HG03457 (cell line): ENCODE measurements around the gene TXNDC9.
"Not testable (repeated sequence)": the region's sequence is repeated elsewhere in the genome, so short reads cannot be mapped to it uniquely, and the experiment has no call there.

Source experiments
- ATAC-seq: cut with Tn5 transposase; IDR thresholded peaks from one replicate; pipeline ENCODE4 v1.9.1; 2021; ENCODE audit warnings: moderate number of reproducible peaks; ENCODE audit not compliant: unreplicated experiment

TXNDC9 gene

DNA sequence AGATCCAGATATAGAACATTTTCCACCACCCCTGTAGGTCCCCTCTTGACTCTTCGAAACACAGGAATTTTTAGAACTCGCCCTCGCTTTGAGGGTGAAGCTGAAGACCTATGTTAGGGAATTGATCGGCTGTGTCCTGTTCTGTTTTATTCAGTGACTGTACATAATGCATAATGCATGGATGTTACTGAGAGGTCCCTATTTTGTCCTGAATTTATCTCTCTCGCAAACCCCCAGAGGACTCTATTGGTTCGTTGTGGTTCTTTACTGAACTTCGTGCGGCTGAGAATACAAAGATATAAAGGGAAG is 625 bp upstream of the TXNDC9 start:
- peak; percentile 4 for ATAC-seq

DNA sequence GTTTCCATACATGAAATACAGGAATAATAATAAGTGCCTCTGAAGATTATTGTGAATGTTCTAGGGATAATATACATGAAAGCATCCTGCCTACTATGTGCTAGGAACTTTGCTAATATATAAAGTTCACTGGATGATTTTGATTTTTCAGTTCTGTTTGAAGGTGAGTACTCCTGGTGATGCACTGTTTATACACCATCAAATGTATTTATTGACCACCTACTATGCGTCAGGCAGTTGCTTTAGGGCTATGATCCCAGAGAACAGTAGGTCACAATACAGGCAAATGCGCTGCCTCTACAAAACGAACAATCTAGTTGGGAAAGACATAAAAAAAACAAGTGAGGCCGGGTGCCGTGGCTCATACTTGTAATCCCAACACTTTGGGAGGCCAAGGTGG is 10.7 kb downstream of the TXNDC9 start:
- no peak for ATAC-seq

DNA sequence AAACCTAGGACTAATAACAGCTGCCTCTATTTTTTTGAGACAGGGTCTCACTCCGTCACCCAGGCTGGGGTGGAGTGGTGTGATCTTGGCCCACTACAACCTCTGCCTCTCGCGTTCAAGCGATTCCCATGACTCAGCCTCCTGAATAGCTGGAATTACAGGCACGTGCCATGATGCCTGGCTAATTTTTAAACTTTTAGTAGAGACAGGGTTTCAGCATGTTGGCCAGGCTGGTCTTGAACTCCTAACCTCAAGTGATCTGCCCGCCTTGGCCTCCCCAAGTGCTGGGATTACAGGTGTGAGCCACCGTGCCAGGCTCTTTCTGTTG is 18.3 kb downstream of the TXNDC9 start:
- ATAC-seq, result not testable (repeated sequence)

DNA sequence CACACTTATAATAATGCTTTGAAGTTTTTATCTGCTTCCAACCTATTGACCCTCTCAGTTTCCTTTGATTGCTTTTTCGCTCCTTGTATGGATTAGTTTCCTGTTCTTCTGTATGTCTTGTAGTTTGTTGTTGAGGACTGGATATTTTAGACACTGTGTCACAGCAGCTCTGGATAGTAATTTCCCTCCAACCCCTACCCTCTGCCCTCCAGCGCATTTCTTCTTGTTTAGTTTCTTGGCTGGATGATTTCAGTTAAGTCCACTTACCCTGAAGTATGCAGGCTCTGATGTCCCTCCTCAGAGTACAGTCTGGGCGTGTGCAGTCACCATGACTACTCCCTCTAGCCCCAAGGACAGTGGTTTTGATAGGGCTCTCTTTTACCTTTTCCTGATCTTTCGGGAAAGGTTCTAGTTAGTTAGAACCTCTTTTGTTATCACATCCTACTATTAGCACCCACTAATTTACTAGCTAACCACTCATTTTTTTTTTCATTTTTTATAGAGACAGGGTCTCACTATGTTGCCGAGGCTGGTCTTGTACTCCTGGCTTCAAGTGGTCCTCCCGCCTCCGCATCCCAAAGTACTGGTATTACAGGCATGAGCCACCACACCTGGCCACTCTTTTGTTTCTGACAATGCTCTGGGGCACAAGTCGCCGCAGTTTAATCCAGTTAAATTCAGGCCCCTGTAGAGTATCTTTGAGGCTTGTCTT is 18.8 kb downstream of the TXNDC9 start:
- ATAC-seq, result no peak

DNA sequence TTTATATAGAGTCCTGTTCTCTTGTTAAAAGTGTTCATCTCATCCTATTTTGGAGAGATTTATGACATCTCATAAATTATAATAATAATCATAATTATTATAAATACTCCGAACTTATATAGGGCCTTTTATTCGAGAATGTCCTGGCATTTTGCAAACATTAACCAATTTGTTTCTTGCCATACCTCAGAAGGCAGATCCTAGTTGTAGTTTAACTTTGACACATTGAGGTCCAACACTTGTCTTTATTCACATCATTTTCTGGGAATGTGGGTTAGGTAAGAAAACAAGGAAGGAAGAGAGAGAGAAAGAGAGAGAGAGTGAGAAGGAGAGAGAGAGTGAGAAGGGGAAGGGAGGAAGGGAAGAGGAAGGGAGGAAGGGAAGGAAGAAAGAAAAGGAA is 35.0 kb downstream of the TXNDC9 start, which contains the start of gene LYG1:
TSS of gene LYG1 (minus strand) at position 101 of the 400 bp plus-strand sequence. CDS start 5,527 bp downstream, outside the sequence.
- ATAC-seq, result not testable (repeated sequence)

DNA sequence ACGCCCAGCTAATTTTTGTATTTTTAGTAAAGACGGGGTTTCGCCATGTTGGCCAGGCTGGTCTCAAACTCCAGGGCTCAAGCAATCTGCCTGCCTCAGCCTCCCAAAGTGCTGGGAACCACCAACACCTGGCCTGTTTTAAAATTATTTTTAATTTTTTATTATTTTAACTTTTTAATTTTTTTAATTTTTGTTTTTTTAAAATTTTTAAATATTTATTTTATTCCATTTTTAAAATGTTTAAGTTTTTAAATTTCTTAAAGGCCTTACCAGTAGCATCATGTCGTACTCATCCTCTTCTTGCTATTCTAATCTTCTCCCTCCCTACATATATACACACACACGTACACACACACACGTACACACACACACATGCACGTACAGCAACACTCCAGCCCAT is 36.6 kb downstream of the TXNDC9 start:
- no peak for ATAC-seq

DNA sequence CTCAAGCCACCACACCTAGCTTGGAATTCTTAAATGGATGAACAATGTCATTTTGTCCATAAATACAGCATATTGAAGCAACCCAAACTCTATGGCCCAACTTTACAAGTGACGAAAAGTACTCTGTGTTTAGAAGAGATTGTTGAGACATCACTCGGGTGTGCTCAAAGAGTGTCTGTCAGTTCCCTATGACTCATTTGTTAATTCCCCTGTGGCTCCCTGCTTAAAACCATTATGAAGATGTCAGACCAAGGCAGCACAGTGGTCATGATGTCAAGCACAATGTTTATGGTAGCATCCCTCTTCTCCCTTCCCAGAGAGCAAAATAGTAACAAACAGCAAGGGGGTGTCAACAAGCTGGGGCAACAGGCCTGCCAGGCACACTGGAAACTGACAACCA is 38.1 kb downstream of the TXNDC9 start:
- no peak for ATAC-seq

DNA sequence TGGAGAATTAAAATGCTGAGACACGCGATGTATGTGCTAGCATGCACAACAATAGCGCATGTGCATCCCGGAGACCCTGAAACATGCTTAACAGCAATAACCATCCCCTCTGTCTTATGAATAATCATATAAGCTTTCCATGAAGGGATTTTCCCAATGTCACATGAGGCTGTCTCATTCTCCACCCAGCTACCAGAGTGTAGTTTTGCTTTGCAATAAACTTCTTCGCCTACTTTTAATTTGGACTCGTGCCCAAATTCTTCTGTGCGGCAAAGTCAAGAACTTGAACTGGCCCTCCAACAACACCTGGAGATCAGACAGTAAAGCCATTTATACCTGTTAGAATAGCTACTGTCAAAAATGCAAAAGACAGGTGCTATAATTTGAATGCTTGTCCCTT is 50.6 kb downstream of the TXNDC9 start:
- ATAC-seq, result no peak

DNA sequence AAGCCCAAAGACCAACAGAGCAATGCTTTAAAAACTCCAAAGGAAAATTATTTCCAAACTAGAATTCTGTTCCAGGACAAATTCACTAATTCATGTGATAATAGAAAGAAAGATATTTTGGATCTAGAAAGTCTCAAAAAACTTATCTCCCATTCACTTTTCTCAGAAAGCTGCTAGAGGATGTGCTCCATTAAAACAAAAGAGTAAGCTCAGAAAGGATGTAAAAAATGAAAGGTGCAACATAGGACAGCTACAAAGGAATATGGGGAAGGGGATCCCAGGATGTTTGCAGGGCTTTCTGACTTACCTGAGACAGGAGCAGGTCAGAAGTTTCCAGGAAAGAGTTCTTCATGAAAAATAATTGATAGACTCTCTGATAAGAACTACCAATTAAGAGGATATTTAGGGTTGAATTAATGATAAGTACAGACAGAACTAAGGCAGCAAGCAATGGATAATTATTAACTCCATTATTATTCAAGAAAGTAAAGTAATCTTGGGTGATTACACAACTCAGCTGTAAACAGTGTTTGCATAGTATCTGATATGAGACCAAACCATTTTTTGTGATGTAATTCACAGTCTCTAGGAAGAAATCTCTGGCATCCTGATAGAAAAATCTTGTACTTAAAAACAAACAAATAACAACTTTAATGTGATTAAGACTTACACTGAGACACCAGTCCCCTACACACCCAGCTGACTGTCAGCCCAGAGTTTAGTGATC is 56.0 kb downstream of the TXNDC9 start:
- no peak for ATAC-seq

DNA sequence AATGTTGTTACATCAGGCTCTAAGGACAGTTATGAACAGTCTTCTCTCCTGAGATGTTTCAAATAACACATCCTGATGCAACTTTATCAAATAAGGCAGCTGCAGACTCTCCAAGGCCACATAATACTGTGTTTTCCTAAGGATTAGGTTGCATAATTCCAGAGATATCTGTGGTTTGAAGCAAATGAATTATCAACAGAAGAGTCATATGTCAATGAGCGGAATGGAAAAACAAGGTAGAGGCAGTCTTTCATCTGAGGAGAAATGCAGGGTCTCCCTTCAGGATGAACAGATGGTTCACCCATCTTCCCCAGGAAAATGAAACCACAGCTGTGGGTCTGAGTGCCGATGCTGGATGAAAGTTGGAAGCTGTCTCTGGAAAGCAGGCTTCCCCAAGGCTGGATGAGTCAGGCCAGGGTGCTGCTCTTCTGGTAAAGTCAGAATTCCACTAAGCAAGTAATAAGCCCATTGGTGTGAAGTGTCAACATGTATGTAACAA is 57.3 kb downstream of the TXNDC9 start:
- ATAC-seq, result no peak

DNA sequence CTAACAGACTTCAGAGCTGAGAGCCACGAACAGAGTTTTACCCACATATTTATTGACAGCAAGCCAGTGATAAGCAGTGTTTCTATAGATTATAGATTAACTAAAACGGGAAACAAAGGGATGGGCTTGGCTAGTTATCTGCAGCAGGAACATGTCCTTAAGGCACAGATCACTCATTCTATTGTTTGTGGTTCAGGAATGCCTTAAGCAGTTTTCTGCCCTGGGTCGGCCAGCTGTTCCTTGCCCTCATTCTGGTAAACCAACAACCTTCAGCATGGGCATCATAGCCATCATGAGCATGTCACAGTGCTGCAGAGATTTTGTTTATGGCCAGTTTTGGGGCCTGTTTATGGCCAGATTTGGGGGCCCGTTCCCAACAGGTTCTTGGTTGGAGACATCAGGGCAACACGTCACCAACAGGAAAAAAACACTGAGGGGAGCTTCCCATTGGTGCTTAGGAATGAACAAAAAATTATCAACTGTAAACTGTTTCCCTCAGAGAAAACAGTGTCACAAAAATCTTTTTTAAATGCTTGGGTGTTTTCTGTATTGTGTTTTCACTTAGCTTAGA is 57.9 kb downstream of the TXNDC9 start:
- ATAC-seq, result not testable (repeated sequence)

DNA sequence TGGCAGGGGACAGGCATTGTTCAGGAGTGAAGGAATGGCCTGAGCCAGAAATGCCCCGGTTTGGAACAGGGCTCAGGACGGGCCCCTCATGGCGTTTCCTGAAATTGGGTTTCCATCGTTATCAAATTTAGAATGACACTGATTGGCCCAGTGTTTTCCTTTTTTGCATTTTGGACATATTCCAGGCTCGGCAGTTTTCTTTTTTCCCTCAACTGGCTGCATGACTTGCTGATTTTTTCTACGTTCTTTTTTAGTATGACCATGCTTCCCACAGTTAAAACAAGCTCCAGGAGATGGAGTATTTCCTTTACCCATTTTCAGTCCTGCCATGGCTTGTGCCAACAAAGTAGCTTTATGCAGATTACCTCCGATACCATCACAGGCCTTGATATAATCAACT is 60.3 kb downstream of the TXNDC9 start:
- ATAC-seq, result no peak
